SW 1271 (cell line): ENCODE data around the gene ALX3.
A peak's percentile ranks its signal among the peaks of the same experiment; 100 is the strongest.
"Not testable (repeated sequence)": the region's sequence is repeated elsewhere in the genome, so short reads cannot be mapped to it uniquely, and the experiment has no call there.

Experiments
- DNase-seq, 2 experiments: peaks; one replicate each; lab custom pipeline; 2025; lab: John Stamatoyannopoulos, UW

Gene ALX3

DNA sequence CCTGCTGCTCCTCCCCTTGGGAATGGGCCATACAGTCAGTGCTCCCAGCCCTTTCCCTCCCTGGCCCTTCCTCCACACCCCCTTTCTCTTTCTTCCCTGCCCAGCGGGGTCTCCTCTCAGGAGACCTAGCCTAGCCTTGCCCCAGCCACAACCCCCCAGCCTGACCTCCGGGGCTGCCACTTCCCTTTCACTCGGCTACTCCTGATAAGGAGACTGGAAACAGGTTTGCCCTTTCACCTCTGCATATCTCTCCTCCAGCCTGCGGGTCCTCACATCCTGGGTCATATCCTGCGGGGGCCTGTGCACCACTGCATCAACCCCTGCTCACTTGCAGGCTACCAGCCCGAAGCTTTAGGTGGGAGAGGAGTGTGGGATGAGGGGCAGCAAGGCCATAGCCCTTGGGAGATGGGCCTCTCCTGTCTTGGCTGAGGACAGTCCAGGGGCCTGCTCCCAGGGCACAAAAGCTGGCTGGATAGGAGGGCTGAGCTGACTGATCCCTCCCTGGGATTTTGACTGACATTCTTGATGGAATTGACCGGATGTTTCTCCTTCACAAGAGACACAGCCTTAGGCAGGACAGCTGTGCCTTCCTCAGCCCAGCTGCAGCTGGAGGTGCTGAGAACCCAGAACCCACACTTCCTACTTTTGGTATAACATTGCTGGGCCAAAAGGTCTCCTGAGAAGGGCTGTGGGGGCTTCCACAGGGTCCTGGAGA lies 19.2 kb upstream of the ALX3 start:
- DNase-seq: no peak

DNA sequence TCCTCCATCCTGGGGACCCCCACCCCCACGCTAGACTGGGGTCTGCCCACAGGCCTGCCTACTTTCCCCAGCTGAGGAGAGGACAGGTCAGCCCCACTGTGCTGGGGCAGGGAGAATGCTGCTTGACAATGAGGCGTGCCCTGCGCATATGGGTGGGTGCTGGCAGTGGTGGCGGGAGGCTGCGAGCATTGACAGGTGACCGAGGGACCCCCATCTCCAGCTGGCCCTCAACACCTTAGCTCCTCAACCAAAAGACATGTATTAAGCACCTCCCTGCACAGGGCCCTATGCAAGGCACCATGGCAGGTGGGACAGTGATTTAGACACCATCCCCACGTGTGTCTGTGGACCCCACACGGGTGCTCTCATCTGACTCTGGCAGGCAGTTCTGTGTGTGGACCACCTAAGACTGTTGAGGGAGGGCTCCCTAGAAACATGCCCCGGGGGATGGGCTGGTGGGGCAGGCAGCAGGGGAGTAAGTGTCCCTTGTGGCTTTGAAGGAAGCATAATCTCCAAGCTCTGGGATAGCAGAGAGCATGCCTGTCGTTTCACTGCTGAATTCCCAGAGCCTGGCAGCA lies 18.4 kb upstream of the ALX3 start:
- no peak for DNase-seq

DNA sequence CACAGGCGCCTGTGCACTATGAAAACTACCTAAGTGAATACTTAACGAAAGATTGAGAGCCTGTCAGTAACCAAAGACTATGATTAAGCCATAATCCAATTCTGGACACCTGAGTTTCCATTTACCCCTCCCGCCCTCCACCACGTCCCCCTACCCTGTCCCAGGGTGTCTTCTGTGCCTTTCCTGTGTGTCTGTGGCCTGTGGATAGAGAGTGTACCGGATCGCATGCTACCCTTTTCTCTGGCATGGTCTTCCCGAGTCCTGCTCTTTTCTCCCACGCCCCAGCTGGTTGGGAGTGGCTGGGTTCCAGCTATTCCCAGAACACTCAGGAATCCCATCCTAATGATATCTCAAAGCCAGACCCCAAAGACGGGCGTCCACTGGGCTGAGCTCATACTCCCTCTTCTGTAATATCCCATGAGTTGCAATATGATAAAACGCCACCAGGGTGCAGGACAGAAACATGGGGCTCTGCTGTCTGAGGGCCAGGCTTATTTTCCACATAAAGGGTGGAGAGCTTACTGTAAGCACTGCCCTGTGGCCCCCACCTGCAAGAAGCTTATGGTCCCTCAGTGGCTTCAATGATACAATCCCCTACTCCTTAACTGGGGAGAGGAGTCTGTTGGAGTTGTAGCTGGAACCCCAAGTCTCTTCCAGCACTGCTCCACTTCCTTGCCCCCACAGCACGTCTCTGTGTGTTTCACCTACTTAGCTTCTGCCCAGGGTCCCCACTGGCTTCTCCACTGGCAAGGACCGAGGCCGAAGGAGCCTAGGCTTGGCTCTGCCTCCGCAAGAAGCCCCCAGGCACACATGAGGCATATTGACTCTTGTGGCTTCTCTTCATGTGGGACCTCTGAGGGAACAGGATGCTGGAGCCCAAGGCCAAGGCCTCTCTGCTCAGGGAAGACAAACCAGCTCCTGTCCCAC lies 17.6 kb upstream of the ALX3 start:
- DNase-seq: peak in 1 of 2 experiments; percentile 36

- no peak for DNase-seq
Measured at GRCh38 chr1:110086961-110087360, 16.5 kb upstream of the ALX3 start.

DNA sequence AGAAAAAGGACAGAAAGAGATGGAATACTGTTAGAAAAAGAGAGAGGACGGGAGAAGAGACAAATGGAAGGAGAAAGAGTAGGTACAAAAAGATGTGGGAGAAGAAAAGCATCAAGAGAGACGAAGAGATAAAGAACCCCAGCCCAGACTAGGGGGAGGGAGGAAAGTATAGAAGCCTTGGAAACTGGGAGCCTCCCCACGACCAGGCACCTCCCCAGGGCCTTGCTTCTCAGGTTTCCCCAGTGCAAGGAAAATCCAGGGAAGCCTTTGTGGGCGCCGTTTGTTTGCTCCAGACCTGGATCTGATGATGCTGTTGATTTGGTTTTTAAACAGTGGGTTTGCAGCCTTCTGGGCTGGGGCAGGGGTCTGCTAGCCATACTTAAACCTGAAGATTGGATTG lies 15.2 kb upstream of the ALX3 start:
- no peak for DNase-seq

DNA sequence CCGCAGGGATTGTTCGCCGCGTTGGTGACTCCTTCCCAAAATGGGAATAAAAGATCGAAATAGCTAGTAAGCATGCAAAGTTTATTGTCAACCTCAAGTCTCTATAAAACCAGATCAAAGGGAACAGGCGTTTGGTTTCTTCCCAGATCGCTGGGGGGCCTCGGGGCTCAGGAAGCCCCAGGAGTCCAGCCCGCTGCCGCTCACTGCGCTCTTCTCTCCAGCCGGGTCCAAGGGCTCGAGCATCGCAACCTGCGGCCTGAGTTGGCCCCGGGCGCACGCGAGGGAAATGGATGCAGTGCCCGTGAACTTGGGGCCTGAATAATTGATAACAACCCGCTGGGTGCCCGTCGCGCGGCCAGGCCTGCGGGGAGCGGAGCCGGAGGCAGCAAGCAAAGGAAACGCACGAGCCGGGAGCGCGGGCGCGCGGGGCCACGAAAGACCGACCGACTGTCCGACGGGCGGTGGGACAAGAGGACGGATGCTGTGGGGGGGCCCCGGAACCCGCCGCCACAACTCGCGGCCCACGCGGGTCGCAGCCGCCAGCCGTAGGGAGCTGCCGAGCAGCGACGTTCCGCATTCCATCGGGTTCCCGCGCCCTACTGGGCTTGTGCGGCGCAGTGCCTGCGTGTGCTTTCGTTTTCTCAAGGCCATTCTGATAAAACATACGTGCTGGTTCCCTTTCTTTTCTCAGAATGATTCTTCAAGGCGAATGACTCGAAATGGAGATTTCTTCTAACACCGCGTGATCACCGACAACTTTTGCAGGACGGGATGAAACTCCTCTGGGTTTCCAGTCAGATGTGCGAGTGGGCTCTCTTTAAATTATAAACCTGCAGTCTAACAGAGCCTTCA lies 14.0 kb upstream of the ALX3 start:
- no peak for DNase-seq

DNA sequence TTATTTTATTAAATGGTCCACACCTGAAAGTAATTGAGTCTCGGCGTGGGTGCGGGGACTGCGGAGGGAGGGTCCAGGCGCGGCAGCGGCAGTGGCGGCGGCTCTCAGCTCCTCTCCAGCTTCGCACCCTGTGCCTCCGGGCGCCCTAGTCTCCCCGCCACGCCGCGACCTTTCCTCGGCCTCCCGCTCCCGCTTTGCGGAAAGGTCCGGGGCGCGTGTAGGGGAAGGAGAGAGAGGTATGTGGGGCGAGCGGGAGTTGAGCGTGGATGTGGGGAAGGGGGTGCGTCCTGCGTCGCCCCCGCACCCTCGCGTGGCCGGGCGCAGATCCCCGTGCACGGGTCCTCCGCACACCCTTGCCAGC lies 13.4 kb upstream of the ALX3 start:
- DNase-seq: no peak

DNA sequence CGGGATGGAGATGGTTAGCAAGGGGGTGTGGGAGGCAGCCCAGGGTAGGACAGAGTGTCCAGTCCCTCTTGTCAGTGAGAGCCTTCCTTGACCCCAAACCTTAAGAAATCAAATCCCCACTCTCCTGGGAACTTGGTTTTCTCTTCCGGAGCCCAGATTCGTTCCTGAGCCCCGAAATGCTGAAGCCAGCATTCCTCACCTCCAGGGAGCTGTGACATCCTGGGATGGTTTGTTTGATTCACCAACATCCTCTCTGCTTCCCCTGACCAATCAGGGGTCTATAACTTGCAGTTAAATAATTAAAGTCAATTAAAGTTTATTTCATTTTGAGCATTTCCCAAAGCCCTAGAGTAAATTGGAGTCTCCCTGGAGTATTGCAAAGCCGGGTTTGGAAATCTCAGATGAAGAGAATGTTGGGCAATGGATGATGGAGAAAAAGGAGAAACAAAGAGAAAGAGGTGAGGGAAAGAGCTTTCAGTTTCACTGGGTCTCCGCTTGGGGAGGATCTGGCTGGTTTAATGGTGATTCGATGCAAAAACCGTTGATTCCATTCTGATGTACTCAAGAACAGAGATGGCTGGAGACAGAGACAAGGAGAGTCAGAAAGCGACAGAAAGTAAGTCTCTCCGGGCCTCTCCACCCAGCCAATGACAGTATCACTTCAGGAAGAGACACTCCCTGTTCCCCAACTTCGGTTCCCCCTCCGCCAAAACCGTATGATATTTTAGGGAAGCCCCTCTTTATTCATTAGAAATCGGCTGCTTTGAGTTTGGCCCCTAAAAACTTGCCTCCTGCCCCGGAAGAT lies 12.8 kb upstream of the ALX3 start:
- DNase-seq: no peak

DNA sequence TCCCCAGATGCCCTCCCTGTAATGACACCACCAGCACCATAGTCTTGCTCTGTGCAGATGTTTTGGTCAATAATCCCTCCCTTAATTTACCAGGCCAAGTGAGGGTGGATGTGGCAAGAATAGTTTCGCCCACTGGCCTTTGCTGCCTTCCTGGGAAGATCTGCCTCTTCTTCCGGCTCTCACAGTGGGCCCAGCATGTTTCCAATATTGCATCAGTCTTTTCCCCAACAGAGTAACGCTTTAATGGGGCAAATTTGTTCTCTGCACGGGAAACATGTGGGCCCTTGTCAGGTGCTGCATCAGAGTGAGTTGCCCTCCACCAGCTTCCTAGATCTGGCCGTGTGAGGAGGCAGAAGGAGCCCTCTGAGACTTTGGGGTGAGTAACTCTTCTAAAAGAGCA lies 12.0 kb upstream of the ALX3 start:
- no peak for DNase-seq

DNA sequence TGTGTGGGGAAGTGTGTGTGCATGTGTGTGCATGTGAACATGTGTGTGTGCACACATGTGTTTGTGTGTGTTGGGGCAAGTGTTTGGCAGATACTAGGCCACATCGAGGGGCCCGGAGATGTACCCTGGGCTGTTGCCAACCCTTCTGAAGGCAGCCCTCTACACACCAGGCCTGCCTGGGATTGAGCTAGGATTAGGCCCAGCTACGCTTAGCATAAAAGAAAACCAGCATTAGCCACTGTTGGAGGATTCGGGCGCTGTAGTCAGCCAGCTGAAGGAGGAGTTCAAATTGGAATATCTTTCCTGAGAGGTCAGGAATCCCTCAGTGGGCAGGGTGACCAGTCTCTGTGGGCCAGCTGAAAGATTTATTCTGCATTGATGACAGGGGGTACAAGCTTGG lies 10.6 kb upstream of the ALX3 start:
- no peak for DNase-seq

DNA sequence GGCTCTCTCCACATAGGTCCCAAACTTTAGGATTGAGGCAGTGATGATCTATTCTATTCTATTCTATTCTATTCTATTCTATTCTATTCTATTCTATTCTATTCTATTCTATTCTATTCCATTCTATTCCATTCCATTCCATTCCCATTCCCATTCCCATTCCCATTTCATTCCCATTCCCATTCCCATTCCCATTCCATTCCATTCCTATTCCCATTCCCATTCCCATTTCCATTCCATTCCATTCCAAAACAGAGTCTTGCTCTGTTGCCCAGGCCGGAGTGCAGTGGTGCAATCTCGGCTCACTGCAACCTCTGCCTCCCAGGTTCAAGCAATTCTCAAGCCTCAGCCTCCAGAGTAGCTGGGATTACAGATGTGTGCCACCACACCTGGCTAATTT lies 9.5 kb upstream of the ALX3 start:
- DNase-seq: not testable (repeated sequence)

GRCh38 chr1:110076789-110077500 lies 6.5 kb upstream of the ALX3 start:
- no peak for DNase-seq

DNA sequence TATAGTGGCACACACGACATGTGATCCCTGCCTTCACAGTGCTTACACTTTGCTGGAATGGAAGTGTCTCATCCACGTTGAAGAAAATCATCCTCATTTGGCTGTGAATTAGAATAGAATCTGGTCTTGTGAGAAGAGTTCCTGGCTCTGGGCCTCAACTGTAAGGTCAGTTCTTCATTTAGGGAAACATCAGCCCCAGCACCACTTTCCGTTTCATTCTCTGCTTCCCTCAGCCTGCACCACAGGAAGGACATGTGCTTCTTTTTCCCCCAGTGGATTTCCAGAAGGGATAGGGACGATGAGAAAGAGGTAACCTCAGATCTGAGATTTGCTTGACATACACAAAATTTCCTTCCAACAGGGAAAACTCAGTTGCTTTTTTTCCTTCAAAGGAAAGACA lies 3.7 kb upstream of the ALX3 start:
- no peak for DNase-seq

DNA sequence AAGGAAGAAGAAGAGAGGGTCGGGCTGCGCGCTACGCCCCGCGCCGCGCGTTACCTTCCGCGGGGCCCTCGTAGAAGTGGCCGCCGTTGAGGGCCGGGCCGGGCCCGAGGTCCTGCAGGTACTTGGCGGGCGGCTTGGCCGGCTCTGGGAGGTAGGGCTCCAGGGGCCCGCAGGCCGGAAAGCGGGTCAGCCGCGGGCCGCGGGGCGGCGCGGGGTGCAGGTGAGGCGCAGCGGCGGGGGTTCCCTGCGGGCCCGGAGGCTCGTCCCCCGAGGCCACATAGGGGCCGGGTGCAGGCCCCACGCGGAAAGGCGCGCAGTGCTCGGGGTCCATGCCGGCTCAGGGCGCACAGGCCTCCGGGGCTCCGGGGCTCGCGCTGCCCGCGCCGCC lies 196 bp downstream of the ALX3 start:
- DNase-seq: no peak

DNA sequence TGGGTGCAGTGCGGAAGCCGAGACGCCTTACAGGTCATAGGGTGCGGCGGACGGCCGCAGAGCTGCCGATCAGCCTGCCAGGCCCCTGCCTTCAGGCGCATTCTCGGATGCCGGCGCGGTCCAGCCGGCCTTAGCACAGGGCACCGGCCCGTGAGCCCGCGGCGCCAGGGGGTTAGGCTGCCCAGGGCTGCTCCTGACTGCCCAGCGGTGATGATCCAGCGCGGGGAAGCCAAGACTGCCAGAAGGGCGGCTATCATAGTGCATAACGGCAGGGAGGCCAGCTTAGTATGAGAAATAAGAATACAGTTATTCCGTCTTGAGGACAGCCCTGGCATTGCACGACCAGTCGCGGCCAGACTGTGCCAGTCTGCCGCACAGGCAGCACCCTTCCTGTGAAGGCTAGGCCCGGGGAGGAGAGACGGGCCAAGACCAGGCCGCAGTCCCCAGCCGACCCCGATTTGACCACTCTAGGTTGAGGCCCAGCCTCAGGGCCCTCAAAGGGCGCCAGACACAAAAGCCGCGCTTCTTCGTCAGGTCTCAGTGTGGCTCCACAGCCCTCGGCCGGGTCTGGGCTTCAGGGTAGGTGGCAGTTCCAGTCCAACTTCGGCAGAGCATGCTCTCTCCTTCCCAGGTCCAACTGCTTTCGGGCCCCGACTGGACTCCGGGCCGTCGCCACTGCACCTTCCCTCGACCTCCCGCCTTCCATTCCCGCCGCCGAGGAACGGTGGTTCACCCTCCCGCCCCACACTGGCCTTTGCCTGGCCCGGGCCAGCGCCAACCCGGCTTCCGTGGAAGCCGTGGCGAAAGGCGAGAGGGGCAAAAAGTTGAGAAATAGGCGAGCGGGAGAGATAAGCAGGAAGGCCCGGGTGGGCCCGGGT lies 829 bp downstream of the ALX3 start:
- DNase-seq: no peak

GRCh38 chr1:110068646-110069403 lies 1.6 kb downstream of the ALX3 start:
- no peak for DNase-seq

DNA sequence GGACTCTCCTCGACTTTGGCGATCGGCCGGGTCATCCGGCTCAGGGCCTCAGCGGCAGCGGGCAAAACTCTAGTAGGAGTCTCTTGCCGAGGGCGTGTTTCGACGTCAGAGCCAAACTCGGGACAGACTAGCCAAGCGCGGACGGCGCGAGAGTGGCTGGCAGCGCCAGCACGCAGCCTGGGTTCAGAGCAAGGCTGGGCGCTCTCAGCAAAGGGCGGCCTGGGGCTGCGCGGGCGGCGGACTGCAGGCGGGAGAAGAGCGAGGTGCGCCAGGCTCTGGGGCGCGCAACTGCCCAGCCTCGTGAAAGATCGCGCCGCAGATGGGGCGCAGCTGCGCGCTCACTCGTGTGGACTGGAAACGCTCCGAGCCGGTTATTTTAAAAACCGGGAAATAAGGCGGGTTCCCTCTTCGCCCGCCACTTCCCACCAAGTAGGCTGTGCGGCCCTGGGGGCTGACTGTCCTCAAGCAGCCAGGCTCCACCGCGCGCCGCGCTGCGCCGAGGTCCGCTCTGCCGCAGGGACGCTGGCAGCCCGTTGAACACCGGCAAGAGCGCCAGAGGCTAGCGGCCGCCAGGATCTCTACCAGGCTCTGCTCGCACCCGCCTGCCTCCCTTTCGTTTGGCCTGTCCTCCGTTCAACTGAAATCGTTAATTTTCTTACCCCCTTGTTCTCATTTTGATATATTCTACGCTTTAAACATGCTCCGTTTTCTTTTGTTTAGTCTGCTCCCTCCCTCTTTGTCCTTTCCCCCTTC lies 2.4 kb downstream of the ALX3 start:
- DNase-seq: no peak

DNA sequence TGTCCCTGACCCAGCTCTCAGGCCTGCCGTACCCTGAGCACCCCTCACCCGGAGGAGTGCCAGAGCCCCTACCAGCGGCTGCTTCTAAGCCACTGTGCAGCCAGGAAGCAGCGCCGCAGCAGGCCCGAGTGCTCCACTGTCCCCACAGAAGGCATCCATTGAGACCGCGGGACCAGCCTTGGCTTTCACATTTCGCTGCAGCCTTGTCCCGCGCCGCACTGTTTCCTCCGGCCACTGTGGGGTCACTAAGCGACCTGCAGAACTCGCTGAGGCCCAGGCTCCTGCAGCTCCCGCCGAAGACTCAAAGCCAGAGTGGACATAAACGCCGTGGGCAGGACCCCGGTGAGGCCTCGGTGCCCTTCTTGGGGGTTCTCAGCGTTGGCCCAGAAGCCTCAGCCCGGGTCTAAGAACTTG lies 3.0 kb downstream of the ALX3 start:
- no peak for DNase-seq
